Fibroblast of peridontal ligament (primary cell): ENCODE measurements around the gene REXO4.
"Not testable (repeated sequence)": the region's sequence is repeated elsewhere in the genome, so short reads cannot be mapped to it uniquely, and the experiment has no call there.

Experiments
- DNase-seq: peaks from one replicate; pipeline ENCODE4 v3.0.0-alpha.2; 2010; ENCODE audit errors: extremely low read depth

The REXO4 gene

DNA sequence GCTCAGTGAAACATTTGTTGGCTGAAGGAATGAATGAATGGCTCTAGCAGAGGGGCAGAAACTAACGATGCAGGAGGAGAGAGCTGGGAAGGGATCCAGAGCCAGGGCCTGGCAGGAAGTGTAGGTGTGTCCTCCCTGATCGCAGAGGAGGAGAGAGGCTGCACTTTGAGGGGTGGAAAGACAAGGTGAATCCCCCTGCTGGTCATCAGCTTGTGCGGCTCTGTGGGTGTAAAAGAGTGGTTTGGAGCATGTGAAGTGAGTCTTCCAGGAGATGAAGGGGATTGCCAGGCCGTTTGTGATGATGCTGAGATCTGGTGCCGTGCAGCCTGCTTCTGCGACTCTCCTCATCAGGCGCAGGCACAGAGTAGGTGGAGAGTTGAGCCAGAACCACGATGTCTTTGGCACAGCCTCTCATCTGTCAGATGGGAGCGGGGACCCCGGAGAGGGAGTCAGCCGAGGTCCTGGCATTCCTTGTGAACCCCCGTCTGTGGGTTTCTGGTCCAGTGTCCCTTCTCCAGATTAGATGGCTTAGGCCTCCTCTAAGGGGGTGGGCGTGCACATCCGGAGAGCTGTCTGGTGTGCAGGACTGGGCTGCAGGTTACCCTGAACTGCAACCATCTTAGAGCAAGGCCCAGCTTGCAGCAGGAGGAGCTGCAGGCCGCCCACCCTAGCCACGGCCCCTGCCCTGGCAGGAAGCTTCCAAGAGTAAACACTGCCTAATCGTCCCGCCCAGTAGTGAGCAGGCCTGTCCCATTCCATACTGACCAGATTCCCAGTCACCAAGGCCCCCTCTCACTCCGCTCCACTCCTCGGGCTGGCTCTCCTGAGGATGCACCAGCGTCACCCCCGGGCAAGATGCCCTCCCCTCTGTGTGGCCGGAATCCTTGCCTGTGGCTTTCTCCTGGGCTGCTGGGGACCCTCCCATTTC, 4.1 kb upstream of the REXO4 start, which contains the start of gene ADAMTS13:
Gene ADAMTS13 (plus strand): TSS at position 753 of the 928 bp plus-strand sequence. CDS start 77 bp downstream, at position 830.
- DNase-seq, result no peak

DNA sequence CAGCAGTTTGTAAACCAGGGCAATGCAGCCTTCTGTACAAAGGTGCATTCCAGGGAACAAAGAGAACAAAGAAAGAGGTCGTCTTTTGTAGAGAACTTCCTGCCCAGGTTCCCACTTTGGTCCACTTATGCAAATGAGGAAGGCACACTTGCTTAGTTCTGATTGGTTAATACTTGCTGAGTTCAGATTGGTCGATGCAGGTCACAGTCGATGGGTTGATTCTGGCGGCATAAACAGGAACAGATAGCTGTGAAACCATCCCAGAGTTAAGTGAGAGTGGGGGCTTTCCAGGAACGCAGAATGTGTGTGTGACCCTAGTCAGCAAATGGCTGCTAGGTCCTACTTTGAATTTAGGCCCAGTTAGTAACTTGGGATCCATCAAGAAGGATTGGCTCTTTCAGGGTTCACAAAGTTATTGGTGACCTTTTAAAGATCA, 2.6 kb upstream of the REXO4 start:
- no peak for DNase-seq

DNA sequence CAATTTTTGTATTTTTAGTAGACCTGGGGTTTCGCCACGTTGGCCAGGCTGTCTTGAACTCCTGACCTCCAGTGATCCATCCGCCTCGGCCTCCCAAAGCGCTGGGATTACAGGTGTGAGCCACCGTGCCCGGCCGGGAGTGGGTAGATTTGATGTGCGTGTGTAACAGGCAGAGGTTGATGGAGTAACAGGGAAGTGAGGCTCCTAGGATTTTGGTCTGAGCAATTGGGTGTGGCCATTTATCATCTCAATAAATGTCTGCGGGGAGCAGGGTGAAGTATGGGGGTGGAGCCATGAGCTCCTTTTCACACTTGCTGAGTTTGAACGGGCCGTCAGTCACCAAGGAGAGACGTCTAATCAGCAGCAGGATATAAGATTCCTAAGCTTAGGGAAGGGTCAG, 1.2 kb upstream of the REXO4 start:
- DNase-seq, result no peak

DNA sequence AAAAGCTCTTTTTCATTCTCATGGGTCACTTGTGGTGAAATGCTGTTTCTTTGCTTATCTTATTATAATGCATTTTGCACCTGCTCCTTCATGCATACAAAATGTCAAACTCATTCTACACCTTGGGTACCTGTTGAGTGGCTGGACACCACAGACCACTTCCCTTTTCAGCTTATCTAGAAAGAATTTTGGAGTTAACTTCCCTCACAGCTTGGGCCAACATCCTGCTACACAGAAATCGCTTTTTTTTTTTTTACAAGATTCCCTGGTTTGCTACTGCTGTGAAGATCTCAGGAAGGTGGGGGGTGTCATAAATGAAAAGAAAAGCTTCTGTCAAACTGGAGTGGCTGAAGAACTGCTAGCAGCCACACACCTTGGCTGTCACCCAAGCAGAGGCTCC, 2.6 kb downstream of the REXO4 start:
- DNase-seq, result no peak

DNA sequence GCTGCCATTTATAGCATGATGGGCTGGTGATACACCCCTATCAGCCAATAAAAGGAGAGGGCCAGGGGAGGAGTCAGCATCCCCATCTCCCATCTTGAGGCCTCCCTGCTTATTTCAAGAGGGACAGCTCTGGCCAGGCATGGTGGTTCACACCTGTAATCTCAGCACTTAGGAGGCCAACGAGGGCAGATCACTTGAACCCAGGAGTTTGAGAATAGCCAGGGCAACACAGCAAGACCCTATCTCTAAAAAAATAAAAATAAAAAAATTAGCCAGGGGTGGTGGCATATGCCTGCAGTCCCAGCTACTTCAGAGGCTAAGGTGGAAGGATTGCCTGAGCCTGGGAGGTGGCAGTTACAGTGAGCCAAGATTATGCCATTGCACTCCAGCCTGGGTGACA, 9.8 kb downstream of the REXO4 start:
- DNase-seq, result no peak

DNA sequence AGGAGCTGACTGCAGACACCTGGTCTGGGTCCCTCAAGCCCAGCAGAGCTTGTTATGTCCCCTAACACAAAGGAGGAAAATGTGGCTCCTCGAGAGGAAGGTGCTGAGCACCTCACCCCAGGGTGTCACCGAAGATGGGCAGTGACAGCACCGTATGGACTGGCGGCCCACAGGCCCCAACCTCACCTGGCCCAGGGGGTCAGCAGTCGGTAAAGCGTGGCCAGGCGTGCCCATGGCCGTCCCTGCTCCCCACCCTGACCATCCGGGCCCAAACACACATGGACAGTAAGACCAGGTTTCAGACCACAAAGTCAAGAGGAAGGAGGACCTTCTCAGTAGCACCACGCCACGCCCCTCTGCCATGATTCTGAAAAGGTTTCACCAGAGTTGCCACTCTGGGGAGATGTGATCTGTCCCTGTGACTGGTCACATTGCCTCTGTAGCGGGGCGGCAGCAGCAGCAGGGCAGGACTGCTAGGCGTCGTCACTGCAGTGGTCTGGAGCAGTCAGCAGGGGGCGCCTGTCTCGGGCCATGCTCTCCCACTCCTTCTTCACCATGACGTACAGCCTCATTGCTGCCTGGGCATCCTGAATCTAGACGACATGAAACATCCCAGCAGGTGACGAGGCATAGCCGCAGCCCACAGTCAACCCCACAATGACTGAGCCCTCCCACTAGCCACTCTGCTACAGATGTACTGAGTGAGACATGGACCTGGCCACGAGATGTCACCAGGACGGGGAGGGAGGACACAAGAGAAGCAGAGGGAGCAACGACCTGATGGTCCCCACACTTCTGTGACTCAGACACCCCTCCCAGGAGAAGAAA, 11.1 kb downstream of the REXO4 start:
- DNase-seq, result peak; percentile 67

DNA sequence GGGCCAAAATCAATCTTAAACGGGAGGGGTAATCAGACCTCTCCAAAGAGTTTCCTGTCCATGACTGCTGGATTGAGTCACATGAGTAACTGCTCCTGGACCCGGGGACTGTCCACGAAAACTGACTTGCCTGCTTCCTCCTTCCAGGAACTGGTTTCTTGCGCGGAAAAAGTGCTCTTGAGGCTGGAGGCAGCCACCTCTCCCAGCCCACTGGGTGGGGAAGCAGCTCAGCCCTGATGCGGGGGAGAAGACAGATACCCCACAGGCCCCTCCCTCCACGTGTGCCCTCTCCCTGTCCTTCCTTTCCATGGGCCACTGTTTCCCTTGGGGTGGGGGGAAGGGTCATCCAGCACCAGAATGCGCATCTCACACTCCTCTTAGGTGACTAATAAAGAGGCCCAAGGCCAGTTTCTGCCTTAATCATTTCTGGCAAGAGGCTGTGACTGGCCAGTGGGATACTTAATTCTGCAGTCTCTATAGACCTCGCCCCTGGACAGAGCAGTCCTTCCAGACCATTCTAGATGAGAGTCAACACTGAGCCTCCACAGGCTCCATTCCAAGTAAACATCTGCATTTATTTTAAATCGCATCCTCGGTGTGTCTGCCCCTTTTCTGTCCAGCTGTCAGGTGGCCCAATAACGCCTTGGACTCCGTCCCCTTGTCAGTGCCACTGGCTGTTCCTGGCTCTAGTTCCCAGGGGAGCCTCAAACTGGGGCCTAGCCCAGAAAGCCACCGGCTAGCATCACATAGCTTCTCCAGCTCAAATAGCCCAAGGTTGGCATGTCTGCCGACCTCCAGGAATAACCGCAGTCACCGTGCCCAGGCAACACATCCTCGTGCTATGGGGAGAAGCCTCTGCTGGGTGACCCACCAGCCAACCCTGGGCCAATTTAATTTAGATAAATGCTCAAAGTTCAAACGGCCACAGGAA, 12.0 kb downstream of the REXO4 start:
- no peak for DNase-seq

DNA sequence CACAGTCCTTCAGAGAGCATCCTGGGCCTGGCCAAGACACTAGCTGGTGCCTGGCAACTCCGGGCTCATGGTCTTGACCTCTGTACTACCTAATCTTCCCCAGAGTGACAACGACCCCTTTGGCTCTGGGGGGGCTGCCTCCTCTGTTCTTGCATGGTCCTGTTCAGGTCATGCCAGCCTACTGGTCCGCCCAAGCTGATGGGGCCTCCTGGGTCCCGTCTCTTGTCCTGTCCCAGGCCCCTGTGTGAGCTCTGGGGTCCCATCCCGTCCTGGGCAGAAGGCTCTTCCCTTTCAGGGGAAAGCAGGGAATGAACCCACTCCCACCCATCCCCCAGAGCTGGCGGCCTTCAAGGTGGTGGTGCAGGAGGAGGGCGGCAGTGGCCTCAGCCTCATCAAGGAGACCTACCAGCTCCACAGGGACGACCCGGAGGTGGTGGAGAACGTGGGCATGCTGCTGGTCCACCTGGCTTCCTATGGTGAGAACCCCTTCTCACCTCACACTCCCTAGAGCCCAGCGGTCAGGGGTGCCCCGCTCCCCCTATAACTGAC, 13.3 kb downstream of the REXO4 start:
- DNase-seq, result no peak

DNA sequence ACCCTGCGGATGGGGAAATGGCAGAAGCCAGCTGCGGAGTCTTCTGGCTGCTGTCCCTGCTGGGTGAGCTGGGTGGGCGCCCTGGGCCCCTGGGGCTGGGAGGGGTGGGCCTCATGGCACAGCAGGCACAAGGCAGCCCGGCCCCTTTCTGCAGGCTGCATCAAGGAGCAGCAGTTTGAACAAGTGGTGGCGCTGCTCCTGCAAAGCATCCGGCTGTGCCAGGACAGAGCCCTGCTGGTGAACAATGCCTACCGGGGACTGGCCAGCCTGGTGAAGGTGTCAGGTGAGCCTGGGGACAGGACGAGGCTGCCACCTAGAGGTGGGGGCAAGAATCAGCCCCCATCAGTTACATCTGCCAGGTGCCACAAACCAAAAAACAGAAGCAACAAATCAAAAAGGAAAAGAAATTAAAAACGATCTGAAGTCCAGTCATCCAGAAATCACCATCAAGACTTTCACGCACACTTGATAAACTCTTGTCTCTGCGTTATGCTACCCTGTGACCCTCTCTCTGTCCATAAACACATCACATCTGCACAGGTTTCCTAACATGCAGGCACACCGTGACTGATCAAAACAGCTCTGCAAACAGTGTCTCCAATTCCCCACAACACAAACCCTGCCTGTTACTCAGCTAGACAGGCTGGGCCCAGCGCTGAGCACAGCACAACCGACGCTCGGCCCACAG, 13.9 kb downstream of the REXO4 start:
- no peak for DNase-seq

DNA sequence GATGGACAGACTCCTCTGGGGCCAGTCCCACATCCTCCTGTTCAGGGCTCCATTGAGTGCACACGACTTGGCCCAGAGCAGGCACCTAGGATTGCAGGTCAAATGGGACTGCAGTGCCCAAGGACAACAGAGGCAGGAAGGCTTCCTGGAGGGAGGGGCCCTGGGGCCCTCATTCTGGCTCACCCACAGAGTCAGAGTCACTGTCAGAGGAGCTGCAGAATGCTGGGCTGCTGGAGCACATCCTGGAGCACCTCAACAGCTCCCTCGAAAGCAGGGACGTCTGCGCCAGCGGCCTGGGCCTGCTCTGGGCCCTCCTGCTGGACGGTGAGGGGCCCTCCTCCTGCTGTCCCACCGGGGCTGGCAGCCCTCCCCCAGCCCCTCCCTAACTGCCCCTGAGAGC, 15.1 kb downstream of the REXO4 start:
- no peak for DNase-seq

DNA sequence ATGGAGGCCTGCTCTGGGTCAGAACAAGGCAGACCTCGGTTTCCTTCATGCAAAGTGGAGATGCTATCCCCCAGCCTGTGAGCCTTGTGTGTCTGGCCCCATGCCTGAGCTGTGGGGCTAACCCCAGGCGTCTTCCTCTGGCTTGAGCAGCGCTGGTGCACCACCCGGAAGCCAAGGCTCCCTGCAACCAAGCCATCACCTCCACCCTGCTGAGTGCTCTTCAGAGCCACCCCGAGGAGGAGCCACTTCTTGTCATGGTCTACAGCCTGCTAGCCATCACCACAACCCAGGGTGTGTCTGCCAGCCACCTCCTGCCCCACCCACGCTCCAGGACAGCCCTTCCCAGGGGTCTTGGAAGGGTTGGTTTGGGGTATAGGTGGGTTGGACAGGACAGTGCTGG, 16.2 kb downstream of the REXO4 start:
- DNase-seq, result no peak

DNA sequence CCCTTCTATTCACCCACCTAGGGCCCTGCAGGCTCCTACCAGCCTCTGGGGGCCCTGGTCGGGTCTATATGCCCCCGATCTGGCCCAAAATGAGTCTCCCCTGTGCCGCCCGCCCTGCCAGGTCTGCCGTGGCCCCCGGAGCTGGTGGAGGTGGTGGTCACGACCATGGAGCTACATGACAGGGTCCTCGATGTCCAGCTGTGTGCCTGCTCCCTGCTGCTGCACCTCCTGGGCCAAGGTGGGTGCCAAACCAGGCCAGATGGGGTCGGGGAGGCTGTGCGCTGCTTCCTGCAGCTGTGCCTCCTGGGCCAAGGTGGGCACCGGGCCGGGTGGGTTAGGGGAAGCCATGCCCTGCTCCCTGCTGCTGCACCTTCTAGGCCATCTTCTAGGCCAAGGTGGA, 17.5 kb downstream of the REXO4 start:
- no peak for DNase-seq

DNA sequence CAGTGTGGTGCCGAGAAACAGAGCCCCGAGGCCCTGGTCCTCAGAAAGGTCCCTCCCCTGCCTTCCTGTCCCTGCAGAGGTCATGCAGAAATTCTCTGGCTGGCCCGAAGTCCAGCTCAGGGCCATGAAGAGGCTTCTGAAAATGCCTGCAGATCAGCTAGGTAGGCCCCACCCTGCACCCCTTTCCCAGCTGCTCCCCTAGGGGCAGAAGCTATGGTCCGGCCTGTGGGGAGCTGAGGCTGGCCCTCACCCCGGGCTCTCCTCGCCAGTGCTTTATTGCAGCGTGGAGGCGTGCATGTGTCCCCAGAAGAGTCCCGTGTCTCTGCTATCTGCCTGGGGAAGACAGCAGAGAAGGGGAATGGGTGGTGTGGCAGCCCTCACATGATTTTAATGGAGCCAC, 19.9 kb downstream of the REXO4 start:
- no peak for DNase-seq

DNA sequence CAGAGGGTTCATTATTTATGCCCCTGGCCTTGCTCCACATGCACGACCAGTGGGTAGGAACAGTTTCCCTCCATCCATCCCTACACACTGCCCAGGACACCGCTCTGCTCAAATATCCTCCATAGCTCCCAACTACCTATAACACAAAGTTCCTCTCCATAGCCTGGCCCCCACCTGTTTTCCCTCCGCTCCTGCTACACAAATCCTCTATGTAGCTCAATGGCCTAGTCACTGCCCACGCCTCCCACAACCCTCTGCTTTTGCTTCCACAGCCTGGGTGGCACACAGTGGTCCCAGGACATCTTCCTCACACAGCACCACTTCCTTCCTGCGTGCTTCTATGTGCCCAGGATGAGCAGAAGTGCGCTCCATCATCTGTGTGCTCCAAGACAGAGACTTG, 20.4 kb downstream of the REXO4 start:
- DNase-seq, result no peak

DNA sequence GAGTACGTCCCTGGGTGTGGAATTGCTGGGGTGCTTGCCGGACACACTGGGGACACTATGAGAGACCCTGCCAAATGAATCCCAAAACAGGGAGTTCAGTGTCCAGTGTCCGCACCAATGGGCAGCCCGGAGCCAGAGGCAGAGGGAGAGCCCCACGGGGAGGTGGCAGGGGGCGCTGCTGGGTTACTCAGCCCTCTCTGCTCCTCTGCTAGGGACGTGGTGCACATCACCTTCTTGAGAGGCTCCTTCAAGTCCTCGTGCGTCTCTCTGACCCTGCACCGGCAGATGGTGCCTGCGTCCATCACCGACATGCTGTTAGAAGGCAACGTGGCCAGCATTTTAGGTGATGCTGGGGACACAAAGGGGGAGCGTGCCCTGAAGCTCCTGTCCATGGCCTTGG, 20.9 kb downstream of the REXO4 start:
- no peak for DNase-seq

DNA sequence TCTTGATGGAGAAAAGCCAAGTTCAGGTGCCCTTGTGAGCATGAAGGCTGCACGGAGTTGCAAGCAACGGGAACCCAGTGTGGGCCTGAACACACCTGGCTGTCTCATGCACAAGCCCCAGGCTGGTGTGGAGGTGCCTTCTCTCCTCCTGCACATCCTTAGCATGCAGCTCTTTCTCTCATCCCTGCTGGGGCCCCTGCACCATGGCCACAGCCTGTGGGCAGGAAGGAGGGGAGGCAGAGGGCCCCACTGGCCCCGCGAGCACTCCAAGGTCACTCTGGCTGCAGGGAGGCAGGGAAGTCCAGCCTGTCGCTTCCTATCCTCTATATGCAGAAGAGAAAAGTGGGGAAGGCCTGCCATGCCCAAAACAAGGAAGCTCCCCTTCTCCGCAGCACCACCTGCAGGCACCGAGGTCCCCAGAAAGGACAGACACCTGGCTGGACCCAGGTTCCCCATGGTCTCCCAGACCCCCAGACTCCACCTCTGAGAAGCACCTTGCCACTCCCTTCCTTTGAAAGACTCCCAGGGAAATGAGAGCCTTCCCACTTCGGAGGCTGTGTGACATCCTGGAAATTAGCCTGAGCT, 23.0 kb downstream of the REXO4 start:
- no peak for DNase-seq

DNA sequence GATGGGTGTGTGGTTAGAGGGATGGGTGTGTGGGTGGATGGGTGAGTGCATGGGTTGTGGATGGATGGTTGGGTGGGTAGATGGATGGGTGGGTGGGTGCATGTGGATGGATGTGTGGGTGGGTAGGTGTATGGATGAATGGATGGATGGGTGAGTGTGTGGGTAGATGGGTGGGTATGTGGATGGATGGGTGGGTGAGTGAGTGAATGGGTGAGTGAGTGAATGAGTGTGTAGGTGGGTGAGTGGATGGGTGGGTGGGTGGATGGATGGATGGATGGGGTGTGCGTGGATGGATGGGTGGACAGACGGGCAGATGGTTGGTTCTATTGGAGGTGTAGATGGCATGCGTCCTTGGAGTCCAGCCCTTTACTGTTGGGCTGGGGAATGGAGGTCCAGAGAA, 24.4 kb downstream of the REXO4 start:
- no peak for DNase-seq

DNA sequence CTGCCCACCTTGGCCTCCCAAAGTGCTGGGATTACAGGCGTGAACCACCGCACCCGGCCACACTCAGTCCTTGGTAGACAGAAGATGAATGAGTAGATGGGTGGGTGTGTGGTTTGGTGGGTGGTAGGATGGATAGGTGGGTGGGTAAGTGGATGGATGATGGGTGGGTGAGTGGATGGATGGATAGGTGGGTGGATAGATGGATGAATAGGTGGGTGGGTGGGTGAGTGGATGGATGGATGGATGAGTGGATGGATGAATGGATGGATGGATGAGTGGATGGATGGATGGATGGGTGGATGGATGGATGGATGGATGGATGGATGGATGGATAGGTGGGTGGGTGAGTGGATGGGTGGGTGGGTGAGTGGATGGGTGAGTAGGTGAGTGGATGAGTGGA, 25.5 kb downstream of the REXO4 start:
- DNase-seq, result not testable (repeated sequence)

DNA sequence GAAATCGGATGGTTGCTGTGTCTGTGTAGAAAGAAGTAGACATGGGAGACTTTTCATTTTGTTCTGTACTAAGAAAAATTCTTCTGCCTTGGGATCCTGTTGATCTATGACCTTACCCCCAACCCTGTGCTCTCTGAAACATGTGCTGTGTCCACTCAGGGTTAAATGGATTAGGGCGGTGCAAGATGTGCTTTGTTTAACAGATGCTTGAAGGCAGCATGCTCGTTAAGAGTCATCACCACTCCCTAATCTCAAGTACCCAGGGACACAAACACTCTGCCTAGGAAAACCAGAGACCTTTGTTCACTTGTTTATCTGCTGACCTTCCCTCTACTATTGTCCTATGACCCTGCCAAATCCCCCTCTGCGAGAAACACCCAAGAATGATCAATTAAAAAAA, 26.4 kb downstream of the REXO4 start:
- DNase-seq, result not testable (repeated sequence)

DNA sequence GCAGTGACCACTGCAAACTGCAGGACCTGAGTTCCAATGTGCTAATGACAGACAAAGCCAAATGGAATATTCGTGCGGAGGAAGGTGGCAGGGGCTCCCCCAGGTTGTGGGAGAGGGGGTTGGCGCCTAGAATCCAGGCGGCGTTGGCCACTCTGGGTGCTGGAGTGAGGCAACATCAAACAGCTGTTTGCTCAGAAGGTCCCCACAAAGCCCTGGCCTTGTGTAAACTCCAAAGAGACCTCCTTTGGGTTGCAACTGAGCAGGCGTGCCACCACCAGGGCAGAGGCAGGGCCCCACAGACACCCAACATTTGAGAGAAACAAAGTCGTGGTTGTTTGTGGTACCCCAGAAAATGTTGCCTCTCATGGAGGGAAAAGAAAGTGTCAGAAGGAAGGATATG, 27.1 kb downstream of the REXO4 start:
- DNase-seq, result no peak
